K562 (cell line): ENCODE measurements around the gene LST1.

Source experiments
- CBFB ChIP-seq: sonication (generic); formaldehyde crosslinking; IDR thresholded peaks from 2 replicates; pipeline ENCODE4 v1.4.0; 2020; ENCODE audit warnings: mild to moderate bottlenecking, missing genetic modification reagents
- ESRRA ChIP-seq: fragments of 450-650 bp; IDR thresholded peaks from 2 replicates; pipeline ENCODE4 v1.6.1; 2014; ENCODE audit warnings: low read depth, mild to moderate bottlenecking, moderate library complexity, borderline replicate concordance
- HCFC1 ChIP-seq: IDR thresholded peaks from 2 replicates; pipeline ENCODE4 v1.6.1; 2012; ENCODE audit warnings: low read depth, low read length, improper control_type of control experiment
- HEY1 ChIP-seq: fragments of 250-450 bp; sonication (Bioruptor Pico); IDR thresholded peaks from 2 replicates; pipeline ENCODE4 v1.5.0; 2020; ENCODE audit warnings: mild to moderate bottlenecking, moderate library complexity, borderline replicate concordance
- HMG20A ChIP-seq: fragments of 450-650 bp; formaldehyde crosslinking; conservative IDR thresholded peaks from 2 replicates; pipeline ENCODE4 v1.4.0; 2020; ENCODE audit warnings: mild to moderate bottlenecking, mixed read lengths
- KAT7 ChIP-seq: sonication (generic); formaldehyde crosslinking; IDR thresholded peaks from 2 replicates; pipeline ENCODE4 v1.8.0; 2022; ENCODE audit warnings: missing genetic modification reagents, mild to moderate bottlenecking, borderline replicate concordance
- KDM5B ChIP-seq: fragments of 200-600 bp; sonication (generic); IDR thresholded peaks from 2 replicates; pipeline ENCODE4 v1.6.1; 2012; ENCODE audit warnings: low read depth, mild to moderate bottlenecking, moderate library complexity, low read length, control low read depth, inconsistent platforms; ENCODE audit not compliant: insufficient replicate concordance
- POLR2AphosphoS5 ChIP-seq: IDR thresholded peaks from 2 replicates; pipeline ENCODE4 v1.6.1; 2011; ENCODE audit warnings: mild to moderate bottlenecking, low read depth, low read length, moderate library complexity; ENCODE audit not compliant: control insufficient read depth, insufficient read depth
- TAF1 ChIP-seq: IDR thresholded peaks from 2 replicates; pipeline ENCODE4 v1.6.1; 2011; ENCODE audit warnings: mild to moderate bottlenecking, low read length, moderate library complexity; ENCODE audit not compliant: insufficient read depth, control insufficient read depth, severe bottlenecking; ENCODE audit errors: extremely low read depth
- TEAD4 ChIP-seq, 2 experiments: sonication (generic) in 1 of 2; formaldehyde crosslinking in 1 of 2; IDR thresholded peaks; 2 replicates each; pipeline versions ENCODE4 v1.6.1 to v1.8.0; 2012 to 2022; ENCODE audit warnings: borderline replicate concordance in 1 of 2, inconsistent platforms in 1 of 2, low read length in 1 of 2, mild to moderate bottlenecking in 1 of 2, missing genetic modification reagents in 1 of 2
- ZNF143 ChIP-seq: sonication (generic); formaldehyde crosslinking; IDR thresholded peaks from 2 replicates; pipeline ENCODE4 v1.9.0; 2022; ENCODE audit warnings: mild to moderate bottlenecking, missing genetic modification reagents
- TF ChIP-seq, protein P1 (sequence below): fragments of 450-650 bp; conservative IDR thresholded peaks from 2 replicates; pipeline ENCODE4 v1.6.1; 2016; ENCODE audit warnings: missing genetic modification characterization, low read depth, mild to moderate bottlenecking, missing compliant biosample characterization, moderate library complexity
- TF ChIP-seq, protein P2 (sequence below): sonication (generic); formaldehyde crosslinking; IDR thresholded peaks from 2 replicates; pipeline ENCODE4 v1.8.1; 2023; ENCODE audit warnings: mild to moderate bottlenecking, missing genetic modification reagents, moderate library complexity

DNA sequence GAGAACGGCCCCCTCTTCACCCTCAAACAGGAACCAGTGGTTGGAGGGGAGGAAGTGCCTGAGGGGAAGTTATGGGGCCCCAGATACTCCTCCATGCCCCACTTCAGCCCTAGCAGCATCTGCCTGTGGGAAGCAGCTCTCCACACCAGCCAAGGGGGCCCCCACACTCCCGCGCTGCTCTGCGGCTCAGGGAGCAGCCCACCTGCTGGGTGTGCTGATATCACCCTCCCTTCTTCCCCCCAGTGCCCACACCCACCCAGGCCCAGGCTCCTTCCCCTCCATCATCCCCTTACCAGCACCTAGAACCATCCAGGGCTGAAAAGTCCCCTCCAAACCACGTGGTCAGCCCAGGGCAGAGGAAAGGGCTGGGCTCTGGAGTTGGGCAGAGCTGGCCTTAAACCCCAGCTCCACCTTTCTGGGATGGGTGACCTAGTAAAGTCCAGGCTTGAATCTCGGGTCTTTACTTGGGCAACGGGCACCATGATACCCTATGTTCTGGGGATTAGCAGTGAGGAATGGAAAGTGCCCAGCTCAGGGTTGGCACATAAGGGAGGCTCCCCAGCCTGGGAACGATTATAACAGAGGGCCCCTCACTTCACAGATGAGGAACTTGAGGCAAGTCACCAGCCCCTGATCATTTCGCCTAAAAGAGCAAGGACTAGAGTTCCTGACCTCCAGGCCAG is 663 bp downstream of the LST1 start:
- TF ChIP-seq ZNF143 (CRISPR knock-in tag): no peak
- TF ChIP-seq, protein P1, sequence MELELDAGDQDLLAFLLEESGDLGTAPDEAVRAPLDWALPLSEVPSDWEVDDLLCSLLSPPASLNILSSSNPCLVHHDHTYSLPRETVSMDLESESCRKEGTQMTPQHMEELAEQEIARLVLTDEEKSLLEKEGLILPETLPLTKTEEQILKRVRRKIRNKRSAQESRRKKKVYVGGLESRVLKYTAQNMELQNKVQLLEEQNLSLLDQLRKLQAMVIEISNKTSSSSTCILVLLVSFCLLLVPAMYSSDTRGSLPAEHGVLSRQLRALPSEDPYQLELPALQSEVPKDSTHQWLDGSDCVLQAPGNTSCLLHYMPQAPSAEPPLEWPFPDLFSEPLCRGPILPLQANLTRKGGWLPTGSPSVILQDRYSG (tag): no peak
- no peak for TF ChIP-seq KAT7 (CRISPR knock-in tag)
- no peak for TF ChIP-seq POLR2AphosphoS5
- TF ChIP-seq TEAD4 (IDR thresholded peaks at IDR 0.05; ENCODE audit: low read length): no peak
- no peak for TF ChIP-seq TEAD4 (CRISPR knock-in tag; IDR thresholded peaks at IDR 0.05; ENCODE audit: borderline replicate concordance)
- no peak for TF ChIP-seq HCFC1
- no peak for TF ChIP-seq KDM5B
- TF ChIP-seq HEY1 (CRISPR knock-in tag): no peak
- TF ChIP-seq, protein P2, sequence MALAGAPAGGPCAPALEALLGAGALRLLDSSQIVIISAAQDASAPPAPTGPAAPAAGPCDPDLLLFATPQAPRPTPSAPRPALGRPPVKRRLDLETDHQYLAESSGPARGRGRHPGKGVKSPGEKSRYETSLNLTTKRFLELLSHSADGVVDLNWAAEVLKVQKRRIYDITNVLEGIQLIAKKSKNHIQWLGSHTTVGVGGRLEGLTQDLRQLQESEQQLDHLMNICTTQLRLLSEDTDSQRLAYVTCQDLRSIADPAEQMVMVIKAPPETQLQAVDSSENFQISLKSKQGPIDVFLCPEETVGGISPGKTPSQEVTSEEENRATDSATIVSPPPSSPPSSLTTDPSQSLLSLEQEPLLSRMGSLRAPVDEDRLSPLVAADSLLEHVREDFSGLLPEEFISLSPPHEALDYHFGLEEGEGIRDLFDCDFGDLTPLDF: no peak
- TF ChIP-seq ESRRA: no peak
- no peak for TF ChIP-seq TAF1
- TF ChIP-seq CBFB (CRISPR knock-in tag): no peak
- no peak for TF ChIP-seq HMG20A (CRISPR knock-in tag)
